HG02678 (cell line): ENCODE measurements around the gene NOS1AP.

Experiments
- ATAC-seq: cut with Tn5 transposase; IDR thresholded peaks from one replicate; pipeline ENCODE4 v1.9.1; 2021; ENCODE audit warnings: mild to moderate bottlenecking, moderate library complexity; ENCODE audit not compliant: unreplicated experiment

NOS1AP gene

DNA sequence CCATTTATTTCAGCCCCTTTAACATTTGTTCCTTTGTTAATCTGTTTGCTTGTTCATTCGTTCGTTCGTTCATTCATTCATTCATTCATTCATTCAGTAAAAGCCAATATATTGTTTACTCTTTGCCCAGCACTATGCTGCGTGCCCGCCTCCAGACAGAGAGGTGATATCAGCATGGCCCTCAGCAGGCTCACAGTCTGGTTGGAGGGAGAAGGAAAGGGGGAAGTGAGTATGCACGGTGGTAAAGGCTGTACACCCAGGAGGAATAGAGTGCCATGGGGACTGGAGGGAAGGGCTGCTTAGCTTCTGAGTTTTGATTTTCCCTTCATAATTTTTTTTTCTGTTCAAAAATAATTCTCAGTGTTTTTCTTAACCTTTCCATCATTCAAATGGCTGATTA is 144.7 kb downstream of the NOS1AP start:
- no peak for ATAC-seq

- ATAC-seq: no peak
Observed at GRCh38 chr1:162215902-162216301, 146.4 kb downstream of the NOS1AP start.

GRCh38 chr1:162216604-162217003 is 147.1 kb downstream of the NOS1AP start:
- no peak for ATAC-seq

- ATAC-seq: no peak
Observed at GRCh38 chr1:162217706-162218105, 148.2 kb downstream of the NOS1AP start.

- ATAC-seq: no peak
Observed at GRCh38 chr1:162218546-162218945, 149.1 kb downstream of the NOS1AP start.

DNA sequence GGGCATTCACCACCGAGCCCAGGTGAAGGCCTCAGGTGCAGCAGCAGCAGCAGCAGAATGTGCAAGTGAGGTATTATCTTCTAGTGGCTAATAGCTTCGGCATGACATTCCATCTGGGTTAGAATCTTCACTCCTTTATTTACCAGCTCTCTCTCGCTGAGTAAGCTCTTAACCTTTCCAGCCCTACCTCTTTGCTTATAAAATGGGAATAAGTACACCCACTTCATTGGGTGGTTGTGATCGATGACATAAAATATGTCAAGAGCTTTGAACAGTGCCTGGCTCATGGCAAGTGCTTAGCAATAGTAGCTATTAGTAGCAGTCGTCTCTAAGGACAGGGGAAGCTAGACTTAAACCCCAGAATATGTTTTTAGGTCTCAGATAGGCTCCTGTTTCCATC is 149.5 kb downstream of the NOS1AP start:
- no peak for ATAC-seq

DNA sequence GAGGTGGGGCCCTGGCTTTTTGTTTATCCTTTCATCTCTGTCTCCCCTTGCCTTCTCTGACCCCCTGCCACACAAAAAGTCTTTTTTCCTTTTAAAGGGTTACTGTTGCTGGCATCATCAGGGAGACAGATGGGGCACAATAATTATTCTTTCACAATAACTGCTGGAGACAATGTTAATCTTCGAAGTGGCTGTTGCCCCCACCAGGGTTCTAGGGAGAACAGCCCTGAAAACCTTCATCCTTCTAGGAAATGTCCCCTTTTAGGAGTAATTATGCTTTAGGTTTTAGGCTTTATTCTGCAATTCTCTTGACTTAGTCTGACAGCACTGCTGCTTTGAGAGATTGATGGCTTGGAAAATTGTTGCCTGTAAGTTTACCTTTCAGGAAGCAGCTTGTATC is 150.0 kb downstream of the NOS1AP start:
- no peak for ATAC-seq

DNA sequence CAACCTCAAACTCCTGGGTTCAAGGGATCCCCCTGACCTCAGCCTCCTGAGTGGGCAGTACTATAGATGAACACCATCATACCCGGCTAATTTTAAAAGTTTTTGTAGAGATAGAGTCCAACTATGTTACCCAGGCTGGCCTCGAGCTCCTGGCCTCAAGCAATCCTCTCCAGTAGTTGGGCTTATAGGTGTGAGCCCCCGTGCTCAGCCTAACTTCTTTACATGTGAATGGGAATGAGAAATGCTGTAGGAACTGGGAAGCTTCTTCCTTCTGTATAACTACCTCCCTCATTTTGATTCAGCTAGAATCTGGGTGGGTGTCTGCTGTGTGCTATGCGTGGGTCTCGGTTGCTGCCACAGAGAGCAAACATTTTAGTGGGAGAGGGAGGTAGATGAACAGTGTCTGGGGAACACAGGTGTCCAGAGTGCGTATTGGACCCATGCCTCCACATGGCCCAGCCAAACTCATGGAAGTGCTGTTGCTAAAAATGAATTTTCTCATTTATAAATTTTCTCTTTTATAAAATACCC is 150.6 kb downstream of the NOS1AP start:
- ATAC-seq: no peak

GRCh38 chr1:162222014-162222413 is 152.5 kb downstream of the NOS1AP start:
- no peak for ATAC-seq

DNA sequence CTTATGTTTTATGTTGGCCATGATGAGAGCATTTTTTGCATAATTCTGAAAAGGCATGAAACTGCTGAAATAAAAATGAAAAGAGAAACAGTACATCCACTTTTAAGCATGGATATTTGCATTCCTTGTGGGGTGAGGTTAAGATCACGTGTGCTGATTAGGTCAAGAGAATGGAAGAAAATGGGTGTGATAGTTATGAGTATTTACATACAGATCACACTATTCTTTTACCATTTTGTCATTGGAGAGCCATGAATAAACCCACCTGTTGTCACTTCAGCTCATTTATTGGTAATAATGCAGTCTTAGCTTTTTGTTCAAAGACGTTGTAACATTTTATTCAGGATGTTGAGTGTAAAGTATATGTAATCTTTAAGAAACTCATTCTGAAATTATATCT is 153.2 kb downstream of the NOS1AP start:
- ATAC-seq: no peak

DNA sequence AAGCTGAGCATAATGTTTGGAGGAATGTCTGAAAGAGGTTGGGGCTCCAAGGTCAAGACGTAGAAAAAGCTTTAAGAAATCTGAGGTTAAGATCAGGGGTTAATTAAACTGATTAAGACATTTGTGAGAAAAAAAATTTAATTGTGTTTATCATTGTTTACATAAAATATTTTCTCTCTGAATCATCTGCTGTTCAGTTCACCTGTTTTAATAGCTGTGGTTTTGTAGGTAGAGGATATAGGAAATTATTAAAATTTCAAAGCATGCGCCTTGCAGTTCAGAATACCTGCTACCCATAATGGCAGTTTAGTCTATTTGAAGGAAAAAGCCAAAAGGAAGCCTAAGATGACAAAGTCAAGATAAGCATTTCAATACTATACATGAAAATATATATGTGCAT is 154.0 kb downstream of the NOS1AP start:
- ATAC-seq: no peak

DNA sequence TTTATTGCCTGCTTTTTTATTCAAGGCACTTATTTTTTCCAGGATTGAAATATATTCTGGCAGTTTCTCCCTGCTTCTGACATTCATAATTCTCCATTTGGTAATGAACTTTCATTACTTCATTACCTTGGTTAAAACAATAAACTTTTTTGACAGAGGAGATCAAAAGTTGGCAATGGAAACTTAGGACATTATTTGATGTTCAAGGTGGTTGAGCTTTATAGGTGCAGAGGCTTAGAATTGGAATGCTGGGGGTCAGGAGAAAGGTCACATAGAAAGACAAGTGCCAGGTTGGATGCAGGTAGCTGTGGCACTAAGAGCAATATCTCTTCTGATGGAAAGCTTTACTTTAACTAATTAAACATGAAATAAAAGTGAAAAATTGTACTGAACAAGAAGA is 154.8 kb downstream of the NOS1AP start:
- ATAC-seq: no peak

DNA sequence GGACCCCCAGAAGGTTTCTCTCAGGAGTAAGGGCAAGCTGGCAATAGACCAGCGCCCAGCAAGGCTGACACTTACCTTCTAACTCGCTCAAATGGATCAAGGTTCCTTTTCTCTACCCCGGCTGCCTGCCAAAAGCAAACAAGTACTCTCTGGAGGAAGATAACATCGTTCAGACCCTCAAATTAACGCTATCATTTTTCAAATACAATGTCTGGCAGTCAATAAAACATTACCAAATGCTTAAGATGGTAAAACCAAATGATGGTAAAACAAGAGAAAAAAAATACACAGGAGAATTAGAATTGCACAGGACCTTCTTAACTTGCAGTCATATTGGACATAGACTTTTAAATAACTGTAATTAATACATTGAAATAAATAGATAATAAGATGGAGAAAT is 159.1 kb downstream of the NOS1AP start:
- ATAC-seq: no peak

DNA sequence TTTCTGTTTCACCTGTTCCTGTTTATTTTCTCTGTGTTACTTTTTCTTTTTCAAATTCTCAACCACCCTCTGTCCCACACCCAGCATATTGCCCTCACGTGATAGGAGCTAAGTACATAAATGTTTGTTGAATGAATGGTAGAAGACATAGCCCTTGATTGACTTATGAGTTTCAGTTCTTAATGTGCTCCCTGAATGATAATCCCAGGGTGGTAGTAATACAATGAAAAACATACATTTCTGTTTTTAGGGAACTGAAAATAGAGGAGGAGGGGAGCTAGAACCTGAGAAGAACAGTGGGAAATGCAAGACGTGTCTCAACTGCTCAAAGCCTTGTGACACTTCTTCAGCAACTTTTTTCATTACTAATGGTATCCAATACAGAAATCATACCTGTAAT is 160.1 kb downstream of the NOS1AP start:
- no peak for ATAC-seq

GRCh38 chr1:162230096-162230495 is 160.6 kb downstream of the NOS1AP start:
- ATAC-seq: no peak

DNA sequence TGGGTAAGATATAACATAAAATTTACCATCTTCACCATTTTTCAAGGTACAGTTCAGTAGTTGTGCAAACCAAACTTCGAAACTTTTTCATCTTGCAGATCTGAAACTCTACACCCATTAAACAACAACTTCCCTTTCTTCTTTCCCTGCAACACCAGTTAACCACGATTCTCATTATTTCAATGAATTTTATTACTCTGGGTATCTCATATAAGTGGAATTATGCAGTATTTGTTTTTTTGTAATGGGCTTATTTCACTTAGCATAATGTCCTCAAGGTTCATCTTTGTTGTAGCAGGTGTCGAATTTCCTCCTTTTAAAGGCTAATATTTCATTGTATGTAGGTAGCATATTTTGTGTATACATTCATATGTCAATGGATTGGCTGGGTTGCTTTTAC is 161.0 kb downstream of the NOS1AP start:
- no peak for ATAC-seq

- no peak for ATAC-seq
Observed at GRCh38 chr1:162232034-162232711, 162.7 kb downstream of the NOS1AP start.

DNA sequence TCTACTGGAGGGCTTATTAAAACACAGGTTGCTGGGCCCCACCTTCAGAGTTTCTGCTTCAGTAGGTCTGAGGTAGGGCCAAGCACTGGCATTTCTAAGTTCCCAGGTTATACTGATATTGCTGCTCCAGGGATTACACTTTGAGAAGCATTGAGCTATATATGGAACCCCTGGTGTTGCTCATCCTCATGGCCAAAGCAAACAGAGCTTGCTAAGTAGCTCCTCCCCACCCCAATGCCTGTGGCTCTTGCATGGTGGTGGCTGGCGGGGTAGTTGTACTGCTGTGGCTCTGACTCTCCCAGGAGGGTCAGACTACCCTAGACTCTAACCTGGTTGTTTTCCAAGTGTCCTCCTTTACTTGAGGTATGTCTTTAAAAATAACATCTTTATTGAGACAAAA is 163.6 kb downstream of the NOS1AP start:
- ATAC-seq: no peak

DNA sequence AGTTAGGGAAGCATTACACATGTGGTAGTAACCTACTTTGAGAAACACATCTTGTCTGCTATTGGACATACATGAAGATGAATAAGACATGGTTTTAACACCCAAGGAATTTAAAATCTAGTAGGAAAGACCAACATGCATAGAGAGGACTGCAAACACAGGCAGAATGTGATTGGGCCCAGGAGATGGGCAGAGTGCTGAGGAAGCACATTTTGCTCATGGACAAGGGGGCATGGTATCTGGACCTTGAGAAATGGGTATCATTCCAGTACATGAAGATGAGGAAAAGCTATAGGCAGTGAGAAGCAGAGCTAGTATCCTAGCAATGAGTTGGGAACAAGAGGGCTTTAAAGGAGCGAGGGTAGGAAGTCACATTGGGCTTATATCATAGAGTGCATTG is 164.4 kb downstream of the NOS1AP start:
- no peak for ATAC-seq

DNA sequence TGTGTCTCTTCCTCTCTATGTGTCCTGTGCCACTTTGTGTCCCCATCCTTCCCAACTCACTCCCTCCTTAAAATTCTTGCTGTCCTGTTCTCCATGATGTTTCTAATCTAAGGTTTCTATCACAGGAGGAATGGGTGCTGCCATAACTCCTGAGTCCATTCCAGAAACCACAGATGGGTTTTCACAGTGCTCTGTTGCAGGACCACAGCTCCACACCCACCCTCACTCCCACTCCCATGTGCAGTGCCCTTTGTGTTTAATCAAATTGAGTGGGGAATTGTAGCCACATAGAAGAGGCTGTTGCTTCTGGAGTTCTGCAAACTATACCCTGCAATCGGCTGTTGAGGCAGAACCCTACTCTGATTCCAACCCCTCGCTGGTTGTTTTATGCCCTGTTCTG is 165.1 kb downstream of the NOS1AP start:
- ATAC-seq: no peak

GRCh38 chr1:162235241-162235800 is 165.8 kb downstream of the NOS1AP start:
- ATAC-seq: no peak

- no peak for ATAC-seq
Observed at GRCh38 chr1:162236201-162236600, 166.7 kb downstream of the NOS1AP start.

DNA sequence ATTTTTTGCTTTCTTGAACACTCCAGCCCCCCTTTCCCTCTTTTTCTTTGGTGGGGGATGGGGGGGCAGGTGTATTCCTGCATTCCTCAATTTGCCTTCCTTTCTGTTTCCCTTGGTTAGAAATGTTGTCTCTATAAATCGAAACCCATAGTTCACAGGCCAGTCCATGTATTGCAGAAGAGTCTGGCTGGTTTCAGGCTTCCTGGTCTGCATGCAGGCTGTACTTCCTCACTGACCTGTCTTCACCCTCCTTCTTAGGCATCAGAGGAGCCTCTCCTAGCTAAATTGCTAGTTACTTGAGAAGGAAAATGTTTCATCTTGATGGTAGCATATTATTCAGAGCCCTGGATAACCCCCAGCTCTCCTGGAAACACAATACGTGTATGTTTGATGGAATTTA is 167.1 kb downstream of the NOS1AP start:
- no peak for ATAC-seq
